Lung (tissue), 12 donors: Measurements from ENCODE around the gene CDCP2. TPM values are rescaled to one million over a fixed set of nuclear protein-coding genes. Genes with fewer than 3 reads are reported as not detected.

Source experiments
- ATAC-seq: fragments of 200-7000 bp; cut with Tn5 transposase; one replicate; pipeline ENCODE4 v1.9.1; 2020; ENCODE audit warnings: moderate number of reproducible peaks; ENCODE audit not compliant: insufficient read depth, low FRiP score
- DNase-seq, 3 donors: peaks; one replicate each; pipeline ENCODE4 v3.0.0-alpha.2; 2013 to 2017
- H3K27ac ChIP-seq, 2 donors: one replicate each; pipeline ENCODE4 v1.5.1; 2013; ENCODE audit warnings: mild to moderate bottlenecking in 2 of 2, moderate library complexity in 2 of 2, control low read depth in 1 of 2, inconsistent platforms in 1 of 2, low read depth in 1 of 2, low read length in 1 of 2
- H3K27me3 ChIP-seq, 3 donors: one replicate each; pipeline ENCODE4 v1.5.1; 2013; ENCODE audit warnings: low read length in 2 of 3; ENCODE audit not compliant: control insufficient read depth in 3 of 3, insufficient read depth in 3 of 3
- H3K36me3 ChIP-seq, 4 donors: one replicate each; pipeline ENCODE4 v1.5.1; 2013; ENCODE audit warnings: low read length in 4 of 4, mild to moderate bottlenecking in 1 of 4, moderate library complexity in 1 of 4; ENCODE audit not compliant: control insufficient read depth in 4 of 4, insufficient read depth in 4 of 4
- H3K4me1 ChIP-seq, 5 donors: one replicate each; pipeline ENCODE4 v1.5.1; 2013; ENCODE audit warnings: low read length in 5 of 5, mild to moderate bottlenecking in 2 of 5, moderate library complexity in 1 of 5; ENCODE audit not compliant: control insufficient read depth in 5 of 5, insufficient read depth in 5 of 5
- H3K4me3 ChIP-seq: one replicate; pipeline ENCODE4 v1.5.1; 2013; ENCODE audit warnings: mild to moderate bottlenecking, control low read depth, moderate library complexity
- H3K9ac ChIP-seq, 2 donors: one replicate each; pipeline ENCODE4 v1.5.1; 2013; ENCODE audit warnings: low read length in 2 of 2, control low read depth in 1 of 2; ENCODE audit not compliant: insufficient read depth in 1 of 2
- H3K9me3 ChIP-seq, 4 donors: one replicate each; pipeline ENCODE4 v1.5.1; 2013; ENCODE audit warnings: low read length in 3 of 4, mild to moderate bottlenecking in 1 of 4, moderate library complexity in 1 of 4; ENCODE audit not compliant: control insufficient read depth in 4 of 4, insufficient read depth in 3 of 4
- WGBS, 2 donors: extraction: QIAGEN DNeasy Blood & Tissue Kit; methylation state at CpG; one replicate each; pipeline ENCODE4 v1.1.7; 2013; 5-methylcytosine and 5-hydroxymethylcytosine counted together
- polyA plus RNA-seq, 2 donors: library from polyadenylated mRNA; stranded (reverse); fragments of 200-250 nt; gene quantifications; one replicate each; pipeline ENCODE4 v1.2.1, GENCODE V29; 2013
- total RNA-seq, 2 donors: library from RNA; depleted of rRNA in 1 of 2; stranded (reverse); fragments of >200 nt in 1 of 2; gene quantifications; one replicate each; pipeline ENCODE4 v1.2.1, GENCODE V29; 2014 to 2021
- TF ChIP-seq, protein P1 (sequence below): IDR thresholded peaks from 2 replicates; pipeline ENCODE4 v1.5.1; 2012; ENCODE audit warnings: mild to moderate bottlenecking; ENCODE audit errors: control extremely low read depth, extremely low read depth
- donor health status: control.
- donor health status: control.
- donor health status: Bipolar disorder and iron deficiency.
- donor health status: healthy.
- donor health status: DM: yes; HTN: yes; CAD: no.

Gene CDCP2
- total and polyA plus RNA-seq, 4 donors = 0.02 to 0.28 (median 0.14) TPM; not detected in 1

DNA sequence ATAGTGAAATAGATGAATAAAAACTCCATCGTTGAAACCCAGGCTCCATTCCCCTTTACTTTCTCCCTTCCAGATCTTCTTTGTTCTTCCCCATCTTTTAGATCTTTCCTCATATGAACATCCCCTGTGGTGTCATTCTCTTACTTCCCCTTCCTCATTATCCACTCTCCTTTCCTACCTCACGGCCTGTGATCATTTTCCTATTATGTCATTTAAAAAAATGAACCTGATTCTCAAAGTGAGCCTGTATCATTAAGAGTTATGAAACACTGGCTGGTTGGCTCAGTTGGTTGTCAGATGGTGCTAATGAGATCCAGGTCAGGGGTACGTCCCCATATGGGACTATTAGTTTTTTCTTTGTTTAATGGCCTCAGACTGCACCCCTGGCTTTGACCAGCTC lies 61.1 kb downstream of the CDCP2 start:
- DNase-seq = no peak
- WGBS, 2 donors = 67 to 82% methylated on average over 3 of the region's 3 CpGs
- TF ChIP-seq, protein P1, sequence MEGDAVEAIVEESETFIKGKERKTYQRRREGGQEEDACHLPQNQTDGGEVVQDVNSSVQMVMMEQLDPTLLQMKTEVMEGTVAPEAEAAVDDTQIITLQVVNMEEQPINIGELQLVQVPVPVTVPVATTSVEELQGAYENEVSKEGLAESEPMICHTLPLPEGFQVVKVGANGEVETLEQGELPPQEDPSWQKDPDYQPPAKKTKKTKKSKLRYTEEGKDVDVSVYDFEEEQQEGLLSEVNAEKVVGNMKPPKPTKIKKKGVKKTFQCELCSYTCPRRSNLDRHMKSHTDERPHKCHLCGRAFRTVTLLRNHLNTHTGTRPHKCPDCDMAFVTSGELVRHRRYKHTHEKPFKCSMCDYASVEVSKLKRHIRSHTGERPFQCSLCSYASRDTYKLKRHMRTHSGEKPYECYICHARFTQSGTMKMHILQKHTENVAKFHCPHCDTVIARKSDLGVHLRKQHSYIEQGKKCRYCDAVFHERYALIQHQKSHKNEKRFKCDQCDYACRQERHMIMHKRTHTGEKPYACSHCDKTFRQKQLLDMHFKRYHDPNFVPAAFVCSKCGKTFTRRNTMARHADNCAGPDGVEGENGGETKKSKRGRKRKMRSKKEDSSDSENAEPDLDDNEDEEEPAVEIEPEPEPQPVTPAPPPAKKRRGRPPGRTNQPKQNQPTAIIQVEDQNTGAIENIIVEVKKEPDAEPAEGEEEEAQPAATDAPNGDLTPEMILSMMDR = no peak
- H3K4me1 ChIP-seq = peaks cover 0 to 15% (median 0%) of the 10 kb centered on the region in 5 donors
- no peak overlapping the region for H3K27ac ChIP-seq
- no peak overlapping the region for H3K4me3 ChIP-seq
- peaks cover 0 to 3% (median under 1%) of the 10 kb centered on the region in 4 donors for H3K36me3 ChIP-seq
- H3K9ac ChIP-seq = no peak overlapping the region
- no peak for ATAC-seq
- H3K27me3 ChIP-seq = no peaks in the 10 kb centered on the region
- H3K9me3 ChIP-seq = peaks cover 0 to 2% (median 0%) of the 10 kb centered on the region in 4 donors

DNA sequence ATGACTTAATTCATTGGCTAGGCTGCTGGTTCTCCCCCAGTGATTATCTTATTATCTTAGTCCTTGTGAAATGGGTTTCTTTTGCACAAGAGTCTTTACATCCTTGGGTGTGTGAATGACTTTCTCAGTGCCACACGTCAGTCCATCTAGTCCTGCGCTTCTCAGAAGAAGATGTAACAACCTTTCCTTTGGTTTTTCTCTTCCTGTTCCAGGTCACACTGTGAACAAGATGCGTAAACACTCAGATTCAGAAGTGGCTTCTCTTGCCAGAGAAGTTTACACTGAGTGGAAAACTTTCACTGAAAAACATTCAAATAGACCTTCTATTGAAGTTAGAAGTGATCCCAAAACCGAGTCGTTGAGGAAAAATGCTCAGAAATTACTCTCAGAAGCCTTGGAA lies 64.4 kb downstream of the CDCP2 start:
- Histone ChIP-seq H3K4me3 (no peak overlapping the region), H3K27me3 (no peaks in the 10 kb centered on the region), H3K9me3 (no peaks in the 10 kb centered on the region), H3K27ac (no peak overlapping the region), H3K9ac (no peak overlapping the region), H3K4me1 (no peaks in the 10 kb centered on the region), H3K36me3 (peaks cover 0 to 3% (median under 1%) of the 10 kb centered on the region in 4 donors)
- TF ChIP-seq, protein P1 = no peak
- ATAC-seq (no peak), DNase-seq (peak in 1 of 3 donors; percentile 18)
- WGBS, 2 donors = 70 to 77% methylated on average over 5 of the region's 5 CpGs

DNA sequence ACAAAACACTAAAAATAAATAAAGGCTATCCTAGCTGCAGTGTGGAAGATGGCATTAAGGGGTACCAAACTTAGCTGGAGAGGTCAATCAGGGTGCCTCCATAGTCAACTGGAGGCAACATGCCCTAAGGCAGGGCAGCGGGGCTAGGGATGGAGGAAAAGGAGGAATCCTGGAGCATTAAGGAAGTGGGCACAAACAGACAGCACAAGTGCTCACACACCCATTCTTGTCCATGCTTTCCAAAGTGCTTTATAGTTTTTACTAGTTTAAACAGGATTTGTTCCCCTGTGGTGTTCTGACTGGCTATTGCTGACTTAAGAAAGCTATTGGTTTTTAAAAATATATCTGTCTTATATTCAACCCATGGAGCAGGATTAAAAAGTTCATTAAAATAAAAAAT lies 66.0 kb downstream of the CDCP2 start:
- Histone ChIP-seq H3K4me1 (no peaks in the 10 kb centered on the region), H3K4me3 (no peak overlapping the region), H3K9ac (no peak overlapping the region), H3K27ac (no peak overlapping the region), H3K36me3 (peaks cover 0 to 3% (median under 1%) of the 10 kb centered on the region in 4 donors), H3K27me3 (no peaks in the 10 kb centered on the region), H3K9me3 (no peaks in the 10 kb centered on the region)
- TF ChIP-seq, protein P1 = no peak
- ATAC-seq (no peak), DNase-seq (no peak)
- WGBS, 2 donors = 91 to 93% methylated on average over 1 of the region's 1 CpG

DNA sequence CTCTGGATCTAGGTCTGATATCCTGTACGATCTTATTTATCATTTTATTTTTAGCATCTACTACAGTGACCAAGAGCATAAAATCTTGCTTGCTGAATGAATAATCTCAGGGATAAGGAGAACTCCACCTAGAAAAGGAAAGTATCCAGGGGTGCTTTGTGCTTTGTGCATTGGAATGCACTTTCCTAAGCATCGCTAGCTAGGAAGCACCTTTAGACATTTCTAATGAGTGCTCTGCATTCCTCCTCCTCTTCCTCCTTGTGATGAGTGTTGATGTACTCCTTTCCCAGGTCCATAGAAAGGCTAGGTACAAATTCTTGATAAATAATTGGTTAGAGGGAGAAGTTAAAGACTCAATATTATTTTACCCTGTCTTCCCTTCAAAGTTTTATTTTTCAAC lies 68.0 kb downstream of the CDCP2 start:
- Histone ChIP-seq H3K27me3 (no peaks in the 10 kb centered on the region), H3K4me1 (no peaks in the 10 kb centered on the region), H3K9me3 (no peaks in the 10 kb centered on the region), H3K36me3 (peaks cover 0 to 3% (median under 1%) of the 10 kb centered on the region in 4 donors), H3K9ac (no peak overlapping the region), H3K4me3 (no peak overlapping the region), H3K27ac (no peak overlapping the region)
- DNase-seq = no peak
- no peak for ATAC-seq
- TF ChIP-seq, protein P1 = no peak
- WGBS, 2 donors = 85 to 97% methylated on average over 2 of the region's 2 CpGs
